ENCODE data around the gene SCCPDH. TPM values are rescaled to one million over a fixed set of nuclear protein-coding genes. Genes with fewer than 3 reads are reported as not detected.

SCCPDH gene
- total and polyA plus RNA-seq, 8 donors: 28.3 to 45.0 (median 42.5) TPM

- DNase-seq (no peak), ATAC-seq (no peak)
- no peaks in the 10 kb centered on the region for H3K9me3 ChIP-seq
- intact Hi-C loops (cut with DNase I): no loop called here
- TF ChIP-seq CTCF (IDR thresholded peaks at IDR 0.05): no peak
- H3K27ac ChIP-seq: no peak overlapping the region
- H3K27me3 ChIP-seq: no peaks in the 10 kb centered on the region
- no peaks in the 10 kb centered on the region for H3K36me3 ChIP-seq
- H3K4me1 ChIP-seq: no peaks in the 10 kb centered on the region
- H3K4me3 ChIP-seq: no peak overlapping the region
These were observed 76.1 kb downstream of the SCCPDH start for GRCh38 chr1:246800356-246800755.

GRCh38 chr1:246800756-246801155 lies 76.5 kb downstream of the SCCPDH start:
- Histone ChIP-seq H3K27me3 (no peaks in the 10 kb centered on the region), H3K27ac (no peak overlapping the region), H3K36me3 (no peaks in the 10 kb centered on the region), H3K9me3 (no peaks in the 10 kb centered on the region), H3K4me1 (no peaks in the 10 kb centered on the region), H3K4me3 (no peak overlapping the region)
- ATAC-seq: no peak
- no peak for TF ChIP-seq CTCF (IDR thresholded peaks at IDR 0.05)
- no peak for DNase-seq
- intact Hi-C loops (cut with DNase I): no loop called here

- no peak for TF ChIP-seq CTCF (IDR thresholded peaks at IDR 0.05)
- H3K36me3 ChIP-seq: no peaks in the 10 kb centered on the region
These were observed 77.2 kb downstream of the SCCPDH start for GRCh38 chr1:246801241-246802020.

GRCh38 chr1:246803373-246803772 lies 79.2 kb downstream of the SCCPDH start:
- Histone ChIP-seq H3K27ac (no peak overlapping the region), H3K4me1 (no peaks in the 10 kb centered on the region), H3K9me3 (no peaks in the 10 kb centered on the region), H3K27me3 (no peaks in the 10 kb centered on the region), H3K36me3 (no peaks in the 10 kb centered on the region), H3K4me3 (no peak overlapping the region)
- intact Hi-C loops (cut with DNase I): no loop called here
- DNase-seq: no peak
- no peak for TF ChIP-seq CTCF (IDR thresholded peaks at IDR 0.05)
- ATAC-seq: no peak

More at GRCh38 chr1:246801241-246802020, 77.2 kb downstream of the SCCPDH start:
- Histone ChIP-seq H3K27ac (no peak overlapping the region), H3K27me3 (no peaks in the 10 kb centered on the region), H3K4me3 (no peak overlapping the region), H3K4me1 (no peaks in the 10 kb centered on the region), H3K9me3 (no peaks in the 10 kb centered on the region)
- DNase-seq: no peak
- ATAC-seq: no peak
- intact Hi-C loops (cut with DNase I): no loop called here

- Histone ChIP-seq H3K4me3 (no peak overlapping the region), H3K4me1 (no peaks in the 10 kb centered on the region), H3K27ac (no peak overlapping the region), H3K36me3 (no peaks in the 10 kb centered on the region), H3K27me3 (no peaks in the 10 kb centered on the region), H3K9me3 (no peaks in the 10 kb centered on the region)
- no peak for DNase-seq
- no peak for TF ChIP-seq CTCF (IDR thresholded peaks at IDR 0.05)
- ATAC-seq: no peak
- intact Hi-C loops (cut with DNase I): no loop called here
These were observed 79.7 kb downstream of the SCCPDH start for GRCh38 chr1:246803883-246804282.

Data from left lung (tissue), 10 donors.